ENCODE measurements around the gene HS6ST3. TPM values are rescaled to one million over a fixed set of nuclear protein-coding genes. Genes with fewer than 3 reads are reported as not detected.

HS6ST3 gene
- total RNA-seq, 1 experiment from 2014 or later: 0.11 TPM

DNA sequence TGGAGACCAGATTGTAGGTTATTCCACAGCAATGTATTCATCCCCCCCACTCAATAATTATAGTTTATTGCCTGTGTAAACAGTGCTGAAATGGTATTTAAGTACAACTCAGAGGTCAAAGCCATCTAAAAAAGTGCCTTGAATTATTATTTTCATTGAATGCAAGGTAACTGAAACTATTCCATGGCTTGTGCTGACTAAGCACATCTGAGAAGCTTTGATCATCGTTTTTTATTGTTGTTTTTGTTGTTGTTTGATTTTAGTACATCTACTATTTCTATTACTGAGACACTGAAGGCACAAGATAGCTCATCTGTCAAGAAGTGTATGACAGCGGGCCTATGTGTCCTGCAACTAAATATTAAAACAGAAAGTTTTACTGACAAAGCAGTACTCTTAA is 596.4 kb downstream of the HS6ST3 start:
- Histone ChIP-seq H3K27ac (ENCODE audit: low read length) (no peak overlapping the region), H3K9ac (ENCODE audit: low read length) (no peak overlapping the region), H3K9me2 (replicated peaks; ENCODE audit: low read length) (no peaks in the 10 kb centered on the region), H3F3A (ENCODE audit: low read length, unreplicated experiment) (no peaks in the 10 kb centered on the region), H4K20me1 (ENCODE audit: low read length) (no peaks in the 10 kb centered on the region), H3K4me2 (ENCODE audit: low read length) (no peak overlapping the region), H3K4me1 (ENCODE audit: insufficient read depth, low read length) (no peaks in the 10 kb centered on the region), H2AFZ (ENCODE audit: low read length) (no peak overlapping the region), H3K36me3 (ENCODE audit: low read depth, low read length) (no peaks in the 10 kb centered on the region), H3K79me2 (ENCODE audit: low read length) (no peaks in the 10 kb centered on the region), H3K9me3 (ENCODE audit: low read length) (no peaks in the 10 kb centered on the region), H3K27me3 (ENCODE audit: low read length) (no peaks in the 10 kb centered on the region), H3K4me3 (ENCODE audit: low read length) (no peak overlapping the region)
- ATAC-seq: no peak
- DNase-seq: no peak
- CTCF ChIA-PET: no interaction called here
- no TSS peak for BruUV-seq (replicated peaks)
- POLR2A ChIA-PET (ENCODE audit: unreplicated experiment): no interaction called here
- TF ChIP-seq, protein P1, sequence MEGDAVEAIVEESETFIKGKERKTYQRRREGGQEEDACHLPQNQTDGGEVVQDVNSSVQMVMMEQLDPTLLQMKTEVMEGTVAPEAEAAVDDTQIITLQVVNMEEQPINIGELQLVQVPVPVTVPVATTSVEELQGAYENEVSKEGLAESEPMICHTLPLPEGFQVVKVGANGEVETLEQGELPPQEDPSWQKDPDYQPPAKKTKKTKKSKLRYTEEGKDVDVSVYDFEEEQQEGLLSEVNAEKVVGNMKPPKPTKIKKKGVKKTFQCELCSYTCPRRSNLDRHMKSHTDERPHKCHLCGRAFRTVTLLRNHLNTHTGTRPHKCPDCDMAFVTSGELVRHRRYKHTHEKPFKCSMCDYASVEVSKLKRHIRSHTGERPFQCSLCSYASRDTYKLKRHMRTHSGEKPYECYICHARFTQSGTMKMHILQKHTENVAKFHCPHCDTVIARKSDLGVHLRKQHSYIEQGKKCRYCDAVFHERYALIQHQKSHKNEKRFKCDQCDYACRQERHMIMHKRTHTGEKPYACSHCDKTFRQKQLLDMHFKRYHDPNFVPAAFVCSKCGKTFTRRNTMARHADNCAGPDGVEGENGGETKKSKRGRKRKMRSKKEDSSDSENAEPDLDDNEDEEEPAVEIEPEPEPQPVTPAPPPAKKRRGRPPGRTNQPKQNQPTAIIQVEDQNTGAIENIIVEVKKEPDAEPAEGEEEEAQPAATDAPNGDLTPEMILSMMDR (conservative IDR thresholded peaks at IDR 0.05; ENCODE audit: low read depth, low read length): no peak
- TF ChIP-seq EZH2phosphoT487 (IDR thresholded peaks at IDR 0.05; ENCODE audit: borderline replicate concordance, low read length): no peak
- no peak for TF ChIP-seq EZH2 (IDR thresholded peaks at IDR 0.05; ENCODE audit: low read length, unreplicated experiment)
- intact Hi-C loops (cut with micrococcal nuclease): no loop called here

GRCh38 chr13:96687191-96687590 is 597.3 kb downstream of the HS6ST3 start:
- no peak overlapping the region for H3K4me3 ChIP-seq (ENCODE audit: low read length)
- H3K27me3 ChIP-seq (ENCODE audit: low read length): no peaks in the 10 kb centered on the region
- ATAC-seq: no peak
- POLR2A ChIA-PET (ENCODE audit: unreplicated experiment): no interaction called here
- intact Hi-C loops (cut with micrococcal nuclease): no loop called here
- H3K4me2 ChIP-seq (ENCODE audit: low read length): no peak overlapping the region
- H3K79me2 ChIP-seq (ENCODE audit: low read length): no peaks in the 10 kb centered on the region
- no peak overlapping the region for H2AFZ ChIP-seq (ENCODE audit: low read length)
- no peak for DNase-seq
- no peaks in the 10 kb centered on the region for H3K36me3 ChIP-seq (ENCODE audit: low read depth, low read length)
- BruUV-seq (replicated peaks): no TSS peak
- H3K9me3 ChIP-seq (ENCODE audit: low read length): no peaks in the 10 kb centered on the region
- CTCF ChIA-PET: no interaction called here
- no peaks in the 10 kb centered on the region for H4K20me1 ChIP-seq (ENCODE audit: low read length)
- H3K4me1 ChIP-seq (ENCODE audit: insufficient read depth, low read length): no peaks in the 10 kb centered on the region
- no peak overlapping the region for H3K9ac ChIP-seq (ENCODE audit: low read length)
- H3K9me2 ChIP-seq (replicated peaks; ENCODE audit: low read length): no peaks in the 10 kb centered on the region
- H3F3A ChIP-seq (ENCODE audit: low read length, unreplicated experiment): no peaks in the 10 kb centered on the region
- TF ChIP-seq EZH2phosphoT487 (IDR thresholded peaks at IDR 0.05; ENCODE audit: borderline replicate concordance, low read length) (no peak), EZH2 (IDR thresholded peaks at IDR 0.05; ENCODE audit: low read length, unreplicated experiment) (no peak)
- TF ChIP-seq, protein P1 (conservative IDR thresholded peaks at IDR 0.05; ENCODE audit: low read depth, low read length): no peak
- H3K27ac ChIP-seq (ENCODE audit: low read length): no peak overlapping the region

DNA sequence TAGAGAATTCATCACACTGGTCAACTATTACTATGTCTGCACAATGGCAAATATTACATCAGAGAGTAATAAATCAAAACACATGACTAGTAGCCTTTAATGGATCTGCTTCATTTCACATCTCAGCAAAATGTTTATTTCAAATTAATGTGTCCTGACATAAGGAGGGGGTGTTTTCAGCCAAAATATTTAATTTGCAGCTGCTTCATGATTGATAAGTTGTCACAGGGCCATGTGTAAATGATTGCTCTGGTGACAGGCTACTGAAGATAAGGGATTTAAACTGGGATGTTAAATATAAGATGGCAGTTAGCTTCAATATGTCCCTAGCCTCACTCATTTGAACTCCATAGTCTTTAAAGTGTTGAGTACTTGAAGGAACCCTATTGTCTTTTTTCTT is 601.1 kb downstream of the HS6ST3 start:
- no peak for DNase-seq
- BruUV-seq (replicated peaks): no TSS peak
- CTCF ChIA-PET: no interaction called here

More for the DNA sequence above, 601.1 kb downstream of the HS6ST3 start:
- no peak for TF ChIP-seq EZH2 (IDR thresholded peaks at IDR 0.05; ENCODE audit: low read length, unreplicated experiment)
- TF ChIP-seq, protein P1 (conservative IDR thresholded peaks at IDR 0.05; ENCODE audit: low read depth, low read length): no peak
- no peak for TF ChIP-seq EZH2phosphoT487 (IDR thresholded peaks at IDR 0.05; ENCODE audit: borderline replicate concordance, low read length)
- no peak overlapping the region for H2AFZ ChIP-seq (ENCODE audit: low read length)
- H3K36me3 ChIP-seq (ENCODE audit: low read depth, low read length): no peaks in the 10 kb centered on the region
- no peak for ATAC-seq
- no peaks in the 10 kb centered on the region for H3K79me2 ChIP-seq (ENCODE audit: low read length)
- no peak overlapping the region for H3K4me3 ChIP-seq (ENCODE audit: low read length)
- POLR2A ChIA-PET (ENCODE audit: unreplicated experiment): no interaction called here
- no peaks in the 10 kb centered on the region for H3F3A ChIP-seq (ENCODE audit: low read length, unreplicated experiment)
- H3K27me3 ChIP-seq (ENCODE audit: low read length): no peaks in the 10 kb centered on the region
- H4K20me1 ChIP-seq (ENCODE audit: low read length): no peaks in the 10 kb centered on the region
- H3K27ac ChIP-seq (ENCODE audit: low read length): no peak overlapping the region
- no peaks in the 10 kb centered on the region for H3K9me3 ChIP-seq (ENCODE audit: low read length)
- H3K9me2 ChIP-seq (replicated peaks; ENCODE audit: low read length): no peaks in the 10 kb centered on the region
- no peak overlapping the region for H3K9ac ChIP-seq (ENCODE audit: low read length)
- H3K4me2 ChIP-seq (ENCODE audit: low read length): no peak overlapping the region
- no peaks in the 10 kb centered on the region for H3K4me1 ChIP-seq (ENCODE audit: insufficient read depth, low read length)
- intact Hi-C loops (cut with micrococcal nuclease): no loop called here

Data from PC-3 (cell line).